GM12865 (cell line): ENCODE data around the gene OCIAD1.

ENCODE experiments used
- DNase-seq: peaks from one replicate; pipeline ENCODE4 v3.0.0; 2010; ENCODE audit warnings: low read depth
- H3K4me3 ChIP-seq: 2 replicates; pipeline ENCODE4 v1.5.1; 2011; ENCODE audit warnings: mild to moderate bottlenecking, low read depth, low read length, control low read depth
- TF ChIP-seq, protein P1 (sequence below): IDR thresholded peaks from 2 replicates; pipeline ENCODE4 v1.5.1; 2011; ENCODE audit warnings: low read length, control low read depth, low read depth, inconsistent platforms; ENCODE audit not compliant: insufficient read depth; ENCODE audit errors: missing control alignments

The OCIAD1 gene

DNA sequence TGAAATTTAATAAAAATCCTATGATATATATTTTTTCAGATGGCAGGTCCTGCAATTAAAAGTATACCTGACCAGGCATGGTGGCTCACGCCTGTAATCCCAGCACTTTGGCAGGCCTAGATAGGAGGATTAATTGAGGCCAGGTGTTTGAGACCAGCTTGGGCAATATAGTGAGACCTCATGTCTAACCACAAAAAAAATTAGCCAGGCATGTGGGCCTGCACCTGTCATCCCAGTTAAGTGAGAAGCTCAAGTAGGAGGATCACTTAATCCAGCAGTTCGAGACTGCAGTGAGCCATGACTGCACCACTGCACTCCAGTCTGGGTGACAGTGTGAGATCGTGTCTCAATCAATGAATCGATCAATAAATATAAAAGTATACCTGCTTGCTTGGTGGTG is 73.2 kb downstream of the OCIAD1 start:
- no peak overlapping the region for H3K4me3 ChIP-seq
- no peak for DNase-seq
- TF ChIP-seq, protein P1, sequence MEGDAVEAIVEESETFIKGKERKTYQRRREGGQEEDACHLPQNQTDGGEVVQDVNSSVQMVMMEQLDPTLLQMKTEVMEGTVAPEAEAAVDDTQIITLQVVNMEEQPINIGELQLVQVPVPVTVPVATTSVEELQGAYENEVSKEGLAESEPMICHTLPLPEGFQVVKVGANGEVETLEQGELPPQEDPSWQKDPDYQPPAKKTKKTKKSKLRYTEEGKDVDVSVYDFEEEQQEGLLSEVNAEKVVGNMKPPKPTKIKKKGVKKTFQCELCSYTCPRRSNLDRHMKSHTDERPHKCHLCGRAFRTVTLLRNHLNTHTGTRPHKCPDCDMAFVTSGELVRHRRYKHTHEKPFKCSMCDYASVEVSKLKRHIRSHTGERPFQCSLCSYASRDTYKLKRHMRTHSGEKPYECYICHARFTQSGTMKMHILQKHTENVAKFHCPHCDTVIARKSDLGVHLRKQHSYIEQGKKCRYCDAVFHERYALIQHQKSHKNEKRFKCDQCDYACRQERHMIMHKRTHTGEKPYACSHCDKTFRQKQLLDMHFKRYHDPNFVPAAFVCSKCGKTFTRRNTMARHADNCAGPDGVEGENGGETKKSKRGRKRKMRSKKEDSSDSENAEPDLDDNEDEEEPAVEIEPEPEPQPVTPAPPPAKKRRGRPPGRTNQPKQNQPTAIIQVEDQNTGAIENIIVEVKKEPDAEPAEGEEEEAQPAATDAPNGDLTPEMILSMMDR = no peak

DNA sequence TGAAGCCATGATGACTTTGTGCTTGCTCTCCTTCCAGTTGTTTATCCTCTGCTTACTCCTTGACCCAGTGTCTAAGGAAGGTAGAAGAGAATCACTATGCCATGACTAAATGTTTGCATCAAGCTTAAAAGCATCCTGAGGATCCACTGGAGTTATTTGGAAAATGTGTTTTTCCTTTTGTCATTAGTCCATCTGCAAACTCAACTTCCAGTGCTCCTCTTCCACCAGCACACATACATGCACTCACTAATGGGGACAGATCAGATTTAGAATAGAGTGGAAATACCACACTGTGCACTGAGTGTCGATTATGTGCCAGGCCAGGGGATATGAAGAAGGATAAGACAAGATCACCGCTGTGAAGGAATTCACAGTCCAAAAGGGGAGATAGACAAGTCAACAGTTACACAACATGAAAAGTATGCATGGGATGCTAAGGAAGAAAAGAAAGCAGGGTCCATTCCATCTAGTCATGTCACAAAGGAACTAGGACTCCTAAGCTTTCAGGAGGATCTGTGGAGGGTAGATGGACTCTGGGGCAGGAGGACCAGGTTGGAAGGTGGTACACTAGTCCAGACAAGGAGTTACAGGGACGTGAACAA is 73.8 kb downstream of the OCIAD1 start:
- H3K4me3 ChIP-seq = no peak overlapping the region
- TF ChIP-seq, protein P1 = no peak
- no peak for DNase-seq

DNA sequence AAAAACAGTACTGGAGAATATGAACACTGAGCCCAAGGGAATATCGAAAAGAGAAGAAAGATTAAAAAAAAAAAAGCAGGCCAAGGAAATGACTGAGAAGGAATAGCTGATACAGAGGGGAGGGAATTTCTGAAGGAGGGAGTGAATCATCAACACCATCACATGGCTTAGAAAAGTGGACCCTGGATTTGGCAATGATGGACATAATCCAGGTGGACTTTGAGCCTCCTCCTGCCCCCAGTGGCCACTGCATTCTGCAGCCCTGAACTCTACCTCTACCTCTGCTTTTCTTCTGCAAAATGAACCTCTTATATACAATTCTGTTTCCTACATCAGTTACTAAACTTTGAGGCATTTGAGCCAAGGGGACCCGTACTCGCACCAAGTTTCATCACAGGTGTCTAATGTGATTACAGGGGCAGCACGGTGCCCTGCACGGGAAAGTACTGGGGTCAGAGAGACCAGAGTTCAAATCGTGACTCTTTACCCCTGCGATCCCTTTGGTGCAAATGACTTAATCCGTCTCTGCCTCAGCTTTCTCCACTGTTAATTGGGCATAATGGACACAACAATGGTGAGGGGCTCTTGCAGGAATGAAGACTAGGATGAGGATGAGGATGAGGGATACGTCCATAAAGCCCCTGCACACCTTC is 74.6 kb downstream of the OCIAD1 start:
- no peak for DNase-seq
- peak overlapping the region; percentile 96 for H3K4me3 ChIP-seq
- TF ChIP-seq, protein P1 = peak; percentile 6

DNA sequence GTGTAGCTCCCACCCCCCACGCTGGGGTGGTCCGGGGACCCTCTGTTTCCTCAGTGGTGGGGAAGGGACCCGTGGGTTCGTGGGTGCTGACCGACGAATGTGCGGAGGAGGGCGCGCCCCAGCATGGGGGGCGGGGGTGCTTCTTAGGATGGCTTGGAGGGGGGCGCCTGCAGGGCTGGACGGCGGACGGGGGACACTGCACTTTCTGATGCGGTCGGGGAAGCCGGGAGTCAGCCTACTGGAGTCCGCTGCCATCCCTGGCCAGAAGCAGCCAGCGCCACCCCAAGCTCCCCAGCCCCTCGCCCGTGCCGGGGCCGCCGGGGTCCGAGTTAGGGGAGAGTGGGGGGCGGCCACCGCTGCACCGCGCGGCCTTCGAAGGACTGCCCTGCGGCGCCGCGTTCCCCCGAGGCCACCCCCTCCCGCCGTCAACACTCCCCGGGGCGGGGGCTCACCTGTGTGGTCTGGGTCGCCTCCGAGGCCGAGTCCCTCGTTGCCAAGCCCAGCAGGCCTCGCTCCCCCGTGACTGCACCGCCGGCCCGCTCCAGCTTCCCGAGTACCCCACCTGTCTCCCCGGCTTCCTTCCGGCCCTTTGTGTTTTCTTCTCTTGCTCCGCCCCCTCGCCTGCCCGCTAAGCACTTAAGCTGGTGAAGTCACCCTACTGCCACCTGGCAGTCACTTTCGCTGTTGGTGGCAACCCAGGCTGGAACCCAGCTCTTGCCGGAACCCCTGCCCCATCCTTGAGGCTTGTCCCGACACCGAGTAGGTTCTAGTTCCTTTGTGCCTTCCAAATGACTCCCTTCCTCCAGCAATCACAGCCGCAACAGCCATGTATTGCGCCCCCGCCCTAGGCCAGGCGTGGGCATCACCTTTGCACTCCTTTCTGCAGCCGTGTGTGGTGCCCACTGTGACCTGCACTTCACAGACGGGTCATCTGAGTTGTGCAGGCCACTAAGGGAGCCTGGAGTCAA is 75.6 kb downstream of the OCIAD1 start, which contains the start of gene OCIAD2:
TSS of gene OCIAD2 (minus strand) at position 569 of the 968 bp plus-strand sequence. CDS start 2,225 bp downstream, outside the sequence.
- H3K4me3 ChIP-seq = peak within 1 kb of the TSS; percentile 96
- TF ChIP-seq, protein P1 = peak; percentile 10
- peak; percentile 88 for DNase-seq

DNA sequence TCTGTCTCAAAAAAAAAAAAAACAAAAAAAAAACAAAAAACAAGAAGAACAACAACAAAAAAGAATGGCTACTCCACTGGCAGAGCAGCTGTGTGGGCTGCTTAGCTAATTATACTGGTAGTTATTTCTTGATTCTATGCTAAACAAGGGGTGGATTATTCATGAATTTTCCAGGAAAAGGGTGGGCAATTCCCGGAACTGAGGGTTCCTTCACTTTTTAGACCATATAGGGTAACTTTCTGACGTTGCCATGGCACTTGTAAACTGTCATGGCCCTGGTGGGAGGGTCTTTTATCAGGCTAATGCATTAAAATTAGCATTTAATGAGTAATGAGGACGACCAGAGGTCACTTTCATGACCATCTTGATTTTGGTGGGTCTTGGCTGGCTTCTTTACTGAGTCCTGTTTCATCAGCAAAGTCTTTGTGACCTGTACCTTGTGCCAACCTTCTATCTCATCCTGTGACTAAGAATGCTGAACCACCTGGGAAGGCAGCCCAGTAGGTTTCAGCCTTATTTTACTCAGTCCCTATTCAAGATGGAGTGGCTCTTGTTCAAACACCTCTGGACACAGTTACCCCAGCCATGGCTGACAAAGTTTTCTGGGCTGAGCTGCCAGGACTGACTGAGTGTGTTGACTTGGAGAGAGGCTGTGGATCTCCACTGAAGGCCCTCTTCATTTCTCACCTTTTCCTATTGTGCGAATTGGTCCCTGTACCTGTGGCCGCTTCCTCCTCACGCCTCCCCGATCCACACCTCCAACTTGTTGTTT is 77.0 kb downstream of the OCIAD1 start:
- H3K4me3 ChIP-seq = no peak overlapping the region
- no peak for DNase-seq
- TF ChIP-seq, protein P1 = no peak

DNA sequence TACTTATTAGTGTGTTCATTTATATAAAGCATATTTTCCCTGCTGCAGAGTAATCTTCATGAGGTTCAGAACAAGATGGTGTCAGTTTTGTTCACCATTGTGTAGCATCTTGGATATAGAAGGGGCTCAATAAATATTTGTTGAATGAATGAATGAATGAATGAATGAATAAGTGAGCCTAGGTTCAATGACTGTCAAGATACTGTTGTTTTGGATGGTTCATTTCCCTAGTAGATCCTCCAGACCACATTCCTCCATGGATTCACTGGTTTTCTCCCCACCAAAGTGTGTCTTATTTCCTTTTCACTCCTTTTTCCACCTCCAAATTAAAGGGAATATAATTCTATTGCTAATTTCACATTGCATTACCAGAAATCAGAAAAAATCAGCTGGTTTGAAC is 77.8 kb downstream of the OCIAD1 start:
- DNase-seq = no peak
- TF ChIP-seq, protein P1 = no peak
- H3K4me3 ChIP-seq = no peak overlapping the region
